SU-DHL-6 (cell line): Measurements from ENCODE around the gene ANKLE1.

ENCODE experiments used
- H2AFZ ChIP-seq: fragments of 200-600 bp; sonication (generic); 2 replicates; pipeline ENCODE4 v1.6.1; 2014; ENCODE audit warnings: low read depth, mild to moderate bottlenecking, moderate library complexity, mixed read lengths, antibody characterized with exemption, low read length; ENCODE audit not compliant: severe bottlenecking
- H3F3A ChIP-seq: fragments of 200-600 bp; shearing (Covaris generic); 2 replicates; pipeline ENCODE4 v1.6.0; 2016; ENCODE audit warnings: antibody characterized with exemption, mild to moderate bottlenecking; ENCODE audit not compliant: insufficient read depth
- H3K27ac ChIP-seq: fragments of 200-600 bp; sonication (generic); 2 replicates; pipeline ENCODE4 v1.5.1; 2016; ENCODE audit warnings: low read depth, mild to moderate bottlenecking, low read length, moderate library complexity, mixed read lengths
- H3K27me3 ChIP-seq: fragments of 200-600 bp; sonication (generic), shearing (Covaris generic); 2 replicates; pipeline ENCODE4 v1.6.0; 2014; ENCODE audit warnings: mild to moderate bottlenecking, low read length
- H3K36me3 ChIP-seq: fragments of 200-600 bp; sonication (generic); 2 replicates; pipeline ENCODE4 v1.6.1; 2014; ENCODE audit warnings: mild to moderate bottlenecking, low read length, mixed read lengths
- H3K4me2 ChIP-seq: fragments of 300-600, 200-600 bp; shearing (Covaris generic), sonication (generic); 2 replicates; pipeline ENCODE4 v1.6.0; 2014; ENCODE audit warnings: low read length, low read depth, mild to moderate bottlenecking; ENCODE audit not compliant: poor library complexity, severe bottlenecking
- H3K4me3 ChIP-seq: fragments of 200-600 bp; sonication (generic); 2 replicates; pipeline ENCODE4 v1.5.1; 2014; ENCODE audit warnings: antibody characterized with exemption, low read length, mild to moderate bottlenecking, mixed read lengths; ENCODE audit not compliant: insufficient read depth, poor library complexity, severe bottlenecking
- H3K79me2 ChIP-seq: fragments of 200-600 bp; sonication (generic); 2 replicates; pipeline ENCODE4 v1.6.1; 2014; ENCODE audit warnings: mild to moderate bottlenecking, low read length, moderate library complexity; ENCODE audit not compliant: insufficient read depth
- H3K9ac ChIP-seq: fragments of 200-600 bp; sonication (generic); 2 replicates; pipeline ENCODE4 v1.7.0; 2014; ENCODE audit warnings: mild to moderate bottlenecking, low read length
- H3K9me2 ChIP-seq: fragments of 200-600 bp; sonication (generic); replicated peaks from 2 replicates; pipeline ENCODE4 v1.6.1; 2014; ENCODE audit warnings: low read length; ENCODE audit not compliant: insufficient read depth
- H3K9me3 ChIP-seq: fragments of 200-600 bp; sonication (generic); 2 replicates; pipeline ENCODE4 v1.6.1; 2014; ENCODE audit warnings: low read length, mixed read lengths; ENCODE audit not compliant: insufficient read depth
- H4K20me1 ChIP-seq: fragments of 200-600 bp; sonication (generic); 2 replicates; pipeline ENCODE4 v1.6.1; 2014; ENCODE audit warnings: low read depth, mild to moderate bottlenecking, antibody characterized with exemption, low read length, moderate library complexity, mixed read lengths
- CTCF ChIP-seq: fragments of 200-600 bp; sonication (generic); IDR thresholded peaks from one replicate; pipeline ENCODE4 v1.5.1; 2017; ENCODE audit warnings: antibody characterized with exemption, mild to moderate bottlenecking, low read length, moderate library complexity; ENCODE audit not compliant: insufficient read depth, poor library complexity, severe bottlenecking
- EZH2phosphoT487 ChIP-seq: fragments of 200-600 bp; sonication (generic), shearing (Covaris generic); conservative IDR thresholded peaks from 2 replicates; pipeline ENCODE4 v1.6.1; 2018; ENCODE audit warnings: mild to moderate bottlenecking, antibody characterized with exemption, low read length, moderate library complexity, mixed read lengths

ANKLE1 gene

DNA sequence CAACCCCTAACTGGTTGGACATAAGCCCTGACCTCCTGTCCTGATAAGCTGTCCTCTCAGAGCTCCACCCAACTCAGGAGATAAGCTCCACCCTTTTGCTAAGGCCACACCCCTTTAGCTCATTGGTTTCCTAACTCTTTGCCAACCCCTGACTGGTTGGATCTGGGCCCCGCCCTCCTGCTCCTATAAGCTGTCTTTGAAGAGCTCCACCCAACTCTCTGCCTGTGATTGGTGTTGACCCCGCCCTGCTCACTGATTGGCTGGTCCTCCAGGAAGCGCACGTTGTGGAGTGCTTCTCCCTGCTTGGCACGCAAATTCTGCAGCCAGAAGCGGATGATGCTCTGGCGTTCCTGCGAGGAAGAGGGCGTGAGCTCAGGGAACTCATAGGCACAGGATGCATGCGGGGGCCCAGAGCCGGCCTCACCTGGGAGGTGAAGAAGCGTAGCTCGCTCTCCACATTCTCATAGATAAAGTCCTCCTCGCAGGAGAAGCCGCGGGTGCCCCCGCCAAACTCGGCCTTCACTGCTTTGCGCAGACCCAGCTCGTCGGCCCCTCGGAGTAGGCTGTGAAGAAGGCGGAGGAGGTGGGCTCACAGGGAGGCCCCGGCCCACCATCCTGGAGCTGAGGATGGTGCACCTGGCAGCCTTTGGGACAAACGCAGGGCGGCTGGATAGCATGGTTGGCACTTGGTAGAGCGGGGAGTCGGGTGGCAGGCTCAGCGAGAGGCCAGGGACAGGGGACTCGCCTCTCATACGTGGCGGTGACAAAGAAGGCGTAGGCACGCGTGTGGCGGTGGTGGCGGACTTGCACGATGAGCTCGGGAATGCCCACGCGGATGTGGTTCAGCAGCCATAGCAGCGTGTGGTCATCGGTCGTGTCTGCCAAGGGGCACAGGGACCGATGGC is 51.2 kb downstream of the ANKLE1 start:
- Histone ChIP-seq H3K9ac (no peak overlapping the region), H3K36me3 (no peaks in the 10 kb centered on the region), H3K4me3 (no peak overlapping the region), H3K9me3 (no peaks in the 10 kb centered on the region), H3K27me3 (no peaks in the 10 kb centered on the region), H3F3A (0 out of 2 replicates have a peak, but pooled peaks cover 3% of the 10 kb centered on the region), H3K9me2 (no peaks in the 10 kb centered on the region), H2AFZ (no peak overlapping the region), H3K79me2 (peaks cover 5% of the 10 kb centered on the region; the same call in 1 of the 2 replicates), H4K20me1 (no peaks in the 10 kb centered on the region), H3K27ac (no peak overlapping the region), H3K4me2 (no peak overlapping the region)
- no peak for TF ChIP-seq EZH2phosphoT487
- TF ChIP-seq CTCF, result no peak

DNA sequence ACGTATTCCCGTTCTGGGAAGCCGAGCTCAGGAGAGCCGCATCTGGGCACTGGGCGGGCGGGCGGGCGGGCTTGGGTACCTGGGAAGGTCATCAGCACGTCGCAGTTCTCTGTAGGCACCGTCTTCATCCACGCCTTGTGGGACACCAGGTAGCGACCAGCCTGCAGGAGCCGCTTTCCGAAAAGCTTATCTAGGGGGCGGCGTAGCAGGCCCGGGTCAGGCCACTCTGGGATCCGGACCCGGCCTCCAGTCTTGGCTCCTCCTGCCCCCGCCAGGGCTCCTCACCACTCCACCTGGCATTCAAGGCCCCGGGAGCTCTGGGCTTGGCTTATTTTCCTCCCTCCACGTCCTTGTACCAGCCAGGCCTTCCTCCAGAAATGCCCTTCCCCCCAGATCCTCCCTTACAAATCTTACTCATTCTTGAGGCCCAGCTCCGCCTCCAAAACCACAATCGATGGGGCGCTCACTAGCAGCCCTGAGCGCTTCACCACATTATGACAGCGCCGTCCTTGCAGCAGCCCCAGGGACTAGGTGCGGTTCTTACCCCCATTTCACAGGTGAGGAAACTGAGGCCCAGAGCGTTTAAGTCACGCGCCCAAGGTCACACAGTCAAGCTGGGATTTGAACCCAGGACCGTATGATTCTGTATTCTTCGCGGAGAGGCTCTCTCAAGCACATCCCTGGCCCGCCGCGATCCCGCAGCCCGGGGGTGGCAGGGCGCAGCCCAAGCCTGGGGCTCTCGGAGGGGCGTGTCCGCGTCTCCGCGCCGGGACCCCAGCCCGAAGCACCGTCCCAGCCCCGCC is 52.1 kb downstream of the ANKLE1 start:
- Histone ChIP-seq H3K27ac (no peak overlapping the region), H3F3A (0 out of 2 replicates have a peak, but pooled peaks cover 3% of the 10 kb centered on the region), H2AFZ (peak overlapping the region; percentile 86), H3K9ac (peak overlapping the region; percentile 75), H3K9me2 (no peaks in the 10 kb centered on the region), H3K36me3 (no peaks in the 10 kb centered on the region), H3K79me2 (peaks cover 10% of the 10 kb centered on the region; the same call in 1 of the 2 replicates), H3K27me3 (no peaks in the 10 kb centered on the region), H3K9me3 (no peaks in the 10 kb centered on the region), H3K4me2 (peak overlapping the region; percentile 87), H4K20me1 (no peaks in the 10 kb centered on the region), H3K4me3 (peak overlapping the region; percentile 73)
- no peak for TF ChIP-seq EZH2phosphoT487
- TF ChIP-seq CTCF, result no peak

- no peaks in the 10 kb centered on the region for H3K27me3 ChIP-seq
- no peaks in the 10 kb centered on the region for H3K9me3 ChIP-seq
- 0 out of 2 replicates have a peak, but pooled peaks cover 3% of the 10 kb centered on the region for H3F3A ChIP-seq
- peak within 1 kb of the TSS; percentile 75 for H3K9ac ChIP-seq
- H3K9me2 ChIP-seq, result no peaks in the 10 kb centered on the region
- H4K20me1 ChIP-seq, result no peaks in the 10 kb centered on the region
- peak within 1 kb of the TSS; percentile 86 for H2AFZ ChIP-seq
- no peak for TF ChIP-seq EZH2phosphoT487
- no peak for TF ChIP-seq CTCF
- 0 out of 2 replicates have a peak within 1 kb of the TSS, but pooled peaks have one; percentile 30 for H3K27ac ChIP-seq
- peaks cover 14% of the 10 kb centered on the region; the same call in 1 of the 2 replicates for H3K79me2 ChIP-seq
- peak within 1 kb of the TSS; percentile 87 for H3K4me2 ChIP-seq
- peak within 1 kb of the TSS; percentile 73 for H3K4me3 ChIP-seq
- no peaks in the 10 kb centered on the region for H3K36me3 ChIP-seq
These were observed 53.0 kb downstream of the ANKLE1 start, which contains the start of gene ANO8 for GRCh38 chr19:17334414-17335409. TSS of gene ANO8 (minus strand) at chr19:17334855. CDS start at chr19:17334670, 185 bp downstream.
